Activated CD4-positive, alpha-beta T cell treated with anti-CD3 and anti-CD28 coated beads, Interleukin-2, amount 10 ng/mL, durations not matched to agents 7 days and 5 days (primary cell): Measurements from ENCODE around the gene NEU2. TPM values are rescaled to one million over a fixed set of nuclear protein-coding genes. Genes with fewer than 3 reads are reported as not detected.
A peak's percentile ranks its signal among the peaks of the same experiment; 100 is the strongest.

Source experiments
- CTCF ChIA-PET: fragments of 350-600 bp; sonication (Branson Sonifier 250); formaldehyde crosslinking; loops from one replicate; lab custom pipeline; 2021; ENCODE audit warnings: antibody characterized with exemption; lab: Charles Lee
- POLR2A ChIA-PET: fragments of 350-600 bp; sonication (Branson Sonifier 250); formaldehyde crosslinking; loops from one replicate; lab custom pipeline; 2021; ENCODE audit warnings: antibody characterized with exemption; lab: Charles Lee
- DNase-seq: peaks from one replicate; pipeline ENCODE4 v3.0.0-alpha.2; 2020
- H3K27ac Mint-ChIP-seq: one replicate; pipeline ENCODE4 v1.8.0; 2021; ENCODE audit warnings: mild to moderate bottlenecking, moderate library complexity, mixed read lengths
- H3K27me3 Mint-ChIP-seq: one replicate; pipeline ENCODE4 v1.8.0; 2021; ENCODE audit warnings: mixed read lengths
- H3K36me3 Mint-ChIP-seq: one replicate; pipeline ENCODE4 v1.8.0; 2021; ENCODE audit warnings: low read depth, mixed read lengths
- H3K4me1 Mint-ChIP-seq: one replicate; pipeline ENCODE4 v1.8.0; 2021; ENCODE audit warnings: mixed read lengths
- H3K4me3 Mint-ChIP-seq: one replicate; pipeline ENCODE4 v1.8.0; 2021; ENCODE audit warnings: mild to moderate bottlenecking, moderate library complexity, mixed read lengths
- H3K9me3 Mint-ChIP-seq: one replicate; pipeline ENCODE4 v1.8.0; 2021; ENCODE audit warnings: mixed read lengths
- total RNA-seq, 2 experiments: library from RNA; stranded (reverse); gene quantifications; one replicate each; pipeline ENCODE4 v1.2.3, GENCODE V29; 2021

NEU2 gene
- total RNA-seq, 2 experiments from 2014 or later = not detected

- peaks cover 76% of the 10 kb centered on the region for H3K36me3 Mint-ChIP-seq
Observed at GRCh38 chr2:233080836-233081229, 48.4 kb downstream of the NEU2 start.

GRCh38 chr2:233081232-233081730, 48.8 kb downstream of the NEU2 start:
- peak; percentile 70 for DNase-seq

More at GRCh38 chr2:233080836-233081229, 48.4 kb downstream of the NEU2 start:
- Mint-ChIP-seq H3K27me3 (no peaks in the 10 kb centered on the region), H3K4me3 (peak overlapping the region; percentile 67), H3K4me1 (peaks cover 80% of the 10 kb centered on the region), H3K27ac (peak overlapping the region; percentile 88), H3K9me3 (no peaks in the 10 kb centered on the region)
- POLR2A ChIA-PET = interaction anchor here (2.6 kb wide), 1 partner anchor 20 kb away, joined by 19 read pairs; the partner anchor contains the start of gene INPP5D
- DNase-seq = no peak
- CTCF ChIA-PET = interaction anchor here (0.6 to 7.9 kb wide), 9 partner anchors 13 to 1374 kb away, joined by 3 to 57 read pairs (median 3); partner anchors contain the start of gene INPP5D

GRCh38 chr2:233081731-233082221, 49.3 kb downstream of the NEU2 start:
- peaks cover 80% of the 10 kb centered on the region for H3K36me3 Mint-ChIP-seq
- POLR2A ChIA-PET = interaction anchor here (2.6 kb wide), 1 partner anchor 21 kb away, joined by 19 read pairs; the partner anchor contains the start of gene INPP5D
- CTCF ChIA-PET = interaction anchor here (0.6 to 7.9 kb wide), 15 partner anchors 11 to 1375 kb away, joined by 3 to 57 read pairs (median 4); partner anchors contain the start of gene INPP5D
- peak overlapping the region; percentile 88 for H3K27ac Mint-ChIP-seq
- H3K4me3 Mint-ChIP-seq = peak overlapping the region; percentile 67
- no peaks in the 10 kb centered on the region for H3K9me3 Mint-ChIP-seq
- DNase-seq = no peak
- H3K4me1 Mint-ChIP-seq = peaks cover 89% of the 10 kb centered on the region
- no peaks in the 10 kb centered on the region for H3K27me3 Mint-ChIP-seq

More at GRCh38 chr2:233081232-233081730, 48.8 kb downstream of the NEU2 start:
- Mint-ChIP-seq H3K27ac (peak overlapping the region; percentile 88), H3K4me1 (peaks cover 84% of the 10 kb centered on the region), H3K27me3 (no peaks in the 10 kb centered on the region), H3K36me3 (peaks cover 79% of the 10 kb centered on the region), H3K4me3 (peak overlapping the region; percentile 67), H3K9me3 (no peaks in the 10 kb centered on the region)
- POLR2A ChIA-PET = interaction anchor here (2.6 kb wide), 1 partner anchor 21 kb away, joined by 19 read pairs; the partner anchor contains the start of gene INPP5D
- CTCF ChIA-PET = interaction anchor here (0.6 to 7.9 kb wide), 8 partner anchors 11 to 1375 kb away, joined by 3 to 57 read pairs (median 3); partner anchors contain the start of gene INPP5D

DNA sequence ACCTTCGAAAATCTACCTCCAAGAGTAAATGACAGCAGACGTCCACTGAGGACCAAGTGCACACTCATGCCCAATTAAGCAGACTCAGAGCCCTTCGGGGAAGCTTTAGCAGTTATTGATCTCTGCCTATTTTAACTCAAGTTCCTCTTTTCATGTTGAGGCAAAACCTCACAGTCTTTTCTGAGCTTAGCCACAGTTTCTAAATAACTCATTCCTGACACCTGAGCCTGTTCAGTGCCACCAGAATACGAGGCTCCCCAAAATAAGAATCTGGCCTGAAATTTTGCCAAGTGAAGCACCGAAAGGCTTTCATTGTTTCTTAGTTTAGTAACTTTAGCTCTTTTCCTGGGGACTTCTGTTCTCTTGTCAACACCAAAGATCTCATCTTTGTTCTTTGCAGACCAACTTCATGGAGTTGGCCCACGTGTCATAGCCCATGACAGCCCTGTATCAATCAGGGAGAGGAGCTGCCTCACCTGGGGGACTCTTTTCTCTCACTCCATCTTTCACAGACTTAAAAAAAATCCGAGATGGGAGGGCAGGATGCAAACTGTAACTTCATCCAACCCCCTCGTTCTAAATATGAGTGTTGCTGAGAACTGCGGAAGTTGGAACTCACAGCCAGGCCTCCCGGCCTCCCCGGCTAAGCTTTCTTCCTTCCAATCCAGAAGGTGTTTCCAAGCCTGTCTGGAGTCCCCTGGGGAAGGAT, 49.9 kb downstream of the NEU2 start:
- POLR2A ChIA-PET = interaction anchor here (2.6 kb wide), 1 partner anchor 22 kb away, joined by 19 read pairs; the partner anchor contains the start of gene INPP5D
- H3K4me1 Mint-ChIP-seq = peaks cover 92% of the 10 kb centered on the region
- peaks cover 79% of the 10 kb centered on the region for H3K36me3 Mint-ChIP-seq
- CTCF ChIA-PET = interaction anchor here (0.6 to 7.9 kb wide), 12 partner anchors 10 to 298 kb away, joined by 3 to 57 read pairs (median 4); partner anchors contain the start of gene INPP5D
- peak overlapping the region; percentile 60 for H3K4me3 Mint-ChIP-seq
- H3K9me3 Mint-ChIP-seq = no peaks in the 10 kb centered on the region
- H3K27ac Mint-ChIP-seq = peak overlapping the region; percentile 88
- peak; percentile 38 for DNase-seq
- no peaks in the 10 kb centered on the region for H3K27me3 Mint-ChIP-seq

- H3K9me3 Mint-ChIP-seq = no peaks in the 10 kb centered on the region
- DNase-seq = no peak
- H3K27ac Mint-ChIP-seq = peak overlapping the region; percentile 88
- ChIA-PET CTCF (interaction anchor here (0.6 to 7.9 kb wide), 9 partner anchors 12 to 299 kb away, joined by 3 to 57 read pairs (median 4); partner anchors contain the start of gene INPP5D), POLR2A (interaction anchor here (2.6 kb wide), 1 partner anchor 22 kb away, joined by 19 read pairs; the partner anchor contains the start of gene INPP5D)
- H3K27me3 Mint-ChIP-seq = no peaks in the 10 kb centered on the region
- H3K4me3 Mint-ChIP-seq = peak overlapping the region; percentile 65
- H3K36me3 Mint-ChIP-seq = peaks cover 81% of the 10 kb centered on the region
- H3K4me1 Mint-ChIP-seq = peaks cover 89% of the 10 kb centered on the region
Observed at GRCh38 chr2:233082931-233083755, 50.7 kb downstream of the NEU2 start.

DNA sequence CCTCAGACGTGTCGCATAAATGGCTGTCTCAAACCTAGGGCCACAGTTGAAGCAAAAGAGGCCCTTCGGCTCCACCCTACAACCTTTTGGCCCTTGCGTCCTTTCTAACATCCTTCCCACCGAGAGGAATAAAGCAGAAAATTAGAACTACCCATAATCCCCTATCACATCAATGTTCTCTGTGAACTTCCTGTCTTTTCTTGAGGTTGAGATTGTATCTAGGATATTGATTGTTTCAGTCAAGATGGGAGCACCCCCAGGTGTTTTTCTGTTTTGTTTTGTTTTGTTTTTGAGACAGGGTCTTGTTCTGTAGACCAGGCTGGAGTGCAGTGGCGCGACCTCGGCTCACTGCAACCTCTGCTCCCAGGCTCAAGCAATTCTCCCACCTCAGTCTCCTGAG, 51.3 kb downstream of the NEU2 start:
- peaks cover 86% of the 10 kb centered on the region for H3K4me1 Mint-ChIP-seq
- CTCF ChIA-PET = interaction anchor here (0.6 to 7.9 kb wide), 7 partner anchors 8 to 184 kb away, joined by 3 to 57 read pairs (median 4); partner anchors contain the start of gene INPP5D
- H3K36me3 Mint-ChIP-seq = peaks cover 83% of the 10 kb centered on the region
- POLR2A ChIA-PET = no interaction called here
- no peak for DNase-seq
- H3K27ac Mint-ChIP-seq = peak overlapping the region; percentile 88
- no peaks in the 10 kb centered on the region for H3K9me3 Mint-ChIP-seq
- H3K27me3 Mint-ChIP-seq = no peaks in the 10 kb centered on the region
- H3K4me3 Mint-ChIP-seq = peak overlapping the region; percentile 65

GRCh38 chr2:233084488-233084887, 52.0 kb downstream of the NEU2 start:
- POLR2A ChIA-PET = no interaction called here
- Mint-ChIP-seq H3K4me1 (peaks cover 79% of the 10 kb centered on the region), H3K27me3 (no peaks in the 10 kb centered on the region), H3K36me3 (peaks cover 81% of the 10 kb centered on the region), H3K4me3 (peak overlapping the region; percentile 65), H3K9me3 (no peaks in the 10 kb centered on the region), H3K27ac (peak overlapping the region; percentile 88)
- CTCF ChIA-PET = interaction anchor here (0.6 to 7.9 kb wide), 6 partner anchors 9 to 183 kb away, joined by 3 to 57 read pairs (median 4); partner anchors contain the start of gene INPP5D
- DNase-seq = peak; percentile 59

Other genes starting within 250 kb of the NEU2 start
- gene SNORC, start 162.4 kb upstream of the NEU2 start, total RNA-seq = 1 to 10 TPM in 1 of 2 experiments, under 1 TPM in 1; 0.97 to 1.1 TPM
- gene NGEF, start 19.4 kb upstream of the NEU2 start, total RNA-seq = not detected
- gene INPP5D, start 27.7 kb downstream of the NEU2 start, total RNA-seq = 100 to 1,000 TPM; 121 to 138 TPM
- gene ATG16L1, start 219.0 kb downstream of the NEU2 start, total RNA-seq = 10 to 100 TPM; 52.6 to 55.4 TPM